GM21619 (cell line): ENCODE measurements around the gene DOK7.

Experiments
- ATAC-seq: cut with Tn5 transposase; IDR thresholded peaks from one replicate; pipeline ENCODE4 v1.9.1; 2021; ENCODE audit not compliant: unreplicated experiment

Gene DOK7, protein sequence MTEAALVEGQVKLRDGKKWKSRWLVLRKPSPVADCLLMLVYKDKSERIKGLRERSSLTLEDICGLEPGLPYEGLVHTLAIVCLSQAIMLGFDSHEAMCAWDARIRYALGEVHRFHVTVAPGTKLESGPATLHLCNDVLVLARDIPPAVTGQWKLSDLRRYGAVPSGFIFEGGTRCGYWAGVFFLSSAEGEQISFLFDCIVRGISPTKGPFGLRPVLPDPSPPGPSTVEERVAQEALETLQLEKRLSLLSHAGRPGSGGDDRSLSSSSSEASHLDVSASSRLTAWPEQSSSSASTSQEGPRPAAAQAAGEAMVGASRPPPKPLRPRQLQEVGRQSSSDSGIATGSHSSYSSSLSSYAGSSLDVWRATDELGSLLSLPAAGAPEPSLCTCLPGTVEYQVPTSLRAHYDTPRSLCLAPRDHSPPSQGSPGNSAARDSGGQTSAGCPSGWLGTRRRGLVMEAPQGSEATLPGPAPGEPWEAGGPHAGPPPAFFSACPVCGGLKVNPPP

DNA sequence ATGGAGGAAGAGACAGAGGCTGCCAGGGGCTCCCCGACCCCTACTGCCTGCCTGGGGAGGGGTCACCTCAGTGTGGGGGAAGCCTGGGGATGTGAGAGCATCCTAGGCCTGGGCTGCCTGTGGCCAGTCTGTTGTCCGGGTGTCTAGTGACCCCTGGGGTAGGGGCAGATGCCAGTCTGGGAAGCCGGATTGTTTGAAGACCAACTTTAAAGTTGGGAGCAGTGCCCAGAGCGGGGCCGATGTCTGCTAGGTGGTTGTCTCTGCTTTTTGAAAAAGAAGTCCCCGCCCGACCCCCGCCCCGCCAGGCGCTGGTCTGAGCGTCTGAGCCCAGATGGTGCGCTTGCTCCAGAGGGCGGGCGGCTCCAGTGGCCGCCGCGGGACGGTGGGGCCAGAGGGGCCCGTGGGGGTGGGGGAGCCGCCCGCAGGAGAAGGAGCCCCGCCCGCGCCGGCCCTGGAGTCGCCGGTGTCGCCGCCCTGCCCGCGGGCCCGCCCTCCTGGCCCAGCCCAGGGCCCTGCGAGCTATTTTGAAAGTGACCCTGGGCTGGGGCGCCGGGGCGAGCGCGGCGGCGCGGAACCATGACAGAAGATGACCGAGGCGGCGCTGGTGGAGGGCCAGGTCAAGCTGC lies at the start of gene DOK7:
Gene DOK7 (plus strand): TSS at position 517 of the 626 bp plus-strand sequence. CDS start 70 bp downstream, at position 587.
- no peak for ATAC-seq

DNA sequence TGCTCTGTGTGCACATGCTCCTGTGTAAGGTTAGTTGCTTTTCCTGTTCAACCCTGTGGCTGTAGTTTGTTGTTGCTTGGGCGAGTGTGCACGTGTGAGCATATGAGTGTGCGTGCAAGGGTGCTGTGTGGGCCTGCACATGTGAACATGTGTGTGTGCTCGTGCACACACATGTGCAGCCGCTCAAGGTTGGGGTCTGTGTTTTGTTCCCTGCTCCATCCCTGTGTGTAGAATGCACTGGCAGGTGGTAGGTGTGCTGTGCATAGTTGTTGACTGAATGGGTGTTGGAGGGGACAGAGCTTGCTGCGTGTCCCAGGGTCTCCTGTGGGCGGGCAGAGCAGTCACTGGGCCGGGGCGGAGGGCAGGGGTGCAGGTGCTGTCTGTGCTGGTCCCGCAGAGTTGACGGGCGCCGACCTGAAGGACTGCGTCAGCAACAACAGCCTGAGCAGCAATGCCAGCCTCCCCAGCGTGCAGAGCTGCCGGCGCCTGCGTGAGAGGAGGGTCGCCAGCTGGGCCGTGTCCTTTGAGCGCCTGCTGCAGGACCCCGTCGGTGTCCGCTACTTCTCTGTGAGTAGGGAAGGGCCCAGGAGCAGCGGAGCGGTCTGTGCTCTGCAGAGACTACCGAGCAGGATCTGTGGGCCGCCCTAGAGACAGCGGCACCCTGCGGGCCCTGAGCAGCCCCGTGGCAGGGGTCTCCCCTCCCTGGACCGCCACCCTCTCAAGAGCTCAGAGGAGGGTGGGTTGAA lies 49.3 kb upstream of the DOK7 start:
- no peak for ATAC-seq

DNA sequence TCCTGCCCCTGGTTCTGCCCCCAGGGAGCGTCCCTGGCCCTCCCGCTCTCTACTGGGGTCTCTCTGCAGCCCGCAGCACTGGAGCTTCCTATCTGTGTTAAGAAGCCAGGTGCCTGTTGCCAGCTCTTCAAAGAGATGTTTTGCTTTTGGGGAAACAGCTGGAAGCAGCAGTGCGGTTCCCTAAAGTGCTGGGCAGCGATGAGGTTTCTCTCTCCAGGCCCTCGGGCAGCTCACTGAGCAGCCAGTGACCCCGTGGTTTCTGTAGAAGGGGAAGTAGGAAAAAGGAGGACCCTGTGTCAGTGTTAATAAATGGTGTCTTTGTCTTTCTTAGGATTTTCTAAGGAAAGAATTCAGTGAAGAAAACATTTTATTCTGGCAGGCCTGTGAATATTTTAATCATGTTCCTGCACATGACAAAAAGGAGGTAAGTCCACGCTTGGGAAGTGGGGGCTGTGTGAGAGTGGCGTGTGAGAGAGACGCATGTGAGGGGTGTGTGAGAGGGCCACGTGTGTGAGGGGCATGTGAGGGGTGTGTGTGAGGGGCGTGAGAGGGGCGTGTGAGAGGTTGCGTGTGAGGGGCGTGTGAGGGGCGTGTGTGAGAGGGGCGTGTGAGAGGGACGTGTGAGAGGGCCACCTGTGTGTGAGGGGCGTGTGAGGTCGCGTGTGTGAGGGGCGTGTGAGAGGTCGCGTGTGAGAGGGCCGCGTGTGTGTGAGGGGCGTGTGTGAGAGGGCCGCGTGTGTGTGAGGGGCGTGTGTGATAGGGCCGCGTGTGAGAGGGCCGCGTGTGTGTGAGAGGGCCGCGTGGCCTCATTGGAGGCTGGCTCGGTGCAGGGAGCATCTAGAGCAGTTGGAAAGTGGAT lies 48.5 kb upstream of the DOK7 start:
- ATAC-seq: no peak

DNA sequence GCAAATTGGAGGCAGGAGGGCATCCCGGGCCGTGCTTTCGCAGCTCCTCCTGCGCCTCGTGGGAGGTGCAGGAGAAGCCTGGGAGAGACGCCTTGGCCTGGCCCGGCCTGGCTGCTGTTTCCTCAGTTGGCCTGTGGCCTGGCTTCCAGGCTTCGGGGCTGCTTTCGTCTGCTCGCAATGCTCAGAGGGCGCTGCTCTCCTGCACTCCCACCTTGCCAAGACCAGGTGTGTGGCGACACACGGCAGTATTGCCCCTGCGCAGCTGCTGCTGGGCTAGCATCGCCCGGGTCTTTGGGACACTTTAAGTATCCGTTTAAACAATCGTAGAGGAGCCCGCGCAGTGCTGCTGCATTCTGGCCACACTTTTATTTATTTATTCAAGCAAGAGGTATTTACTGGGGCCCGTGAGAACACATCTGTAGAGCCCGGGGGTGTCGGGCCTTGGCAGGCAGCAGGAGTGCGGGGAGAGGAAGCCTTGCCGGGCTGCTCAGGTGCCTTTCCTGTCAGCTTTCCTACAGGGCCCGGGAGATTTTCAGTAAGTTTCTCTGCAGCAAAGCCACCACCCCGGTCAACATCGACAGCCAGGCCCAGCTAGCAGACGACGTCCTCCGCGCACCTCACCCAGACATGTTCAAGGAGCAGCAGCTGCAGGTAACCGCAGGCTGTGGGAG lies 47.5 kb upstream of the DOK7 start:
- ATAC-seq: no peak

DNA sequence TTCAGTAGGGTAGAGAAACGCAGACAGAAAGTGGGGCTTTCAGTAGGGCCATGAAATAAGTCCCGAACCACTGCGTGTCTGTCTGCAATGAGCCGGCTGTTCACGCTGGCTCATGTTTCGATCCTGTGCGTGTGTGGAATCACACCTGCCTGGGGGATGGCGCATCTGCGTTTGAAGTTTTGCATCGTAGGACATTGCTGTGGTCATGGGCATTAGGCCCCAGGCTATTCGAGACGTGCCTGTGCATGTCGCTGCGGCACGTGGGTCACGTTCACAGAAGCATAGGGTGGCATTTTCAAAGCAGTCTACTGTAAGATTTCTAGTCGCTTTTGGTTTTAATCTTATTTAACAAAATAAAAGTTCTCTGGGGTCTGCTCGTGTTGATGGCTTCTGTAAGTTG lies 46.8 kb upstream of the DOK7 start:
- no peak for ATAC-seq

DNA sequence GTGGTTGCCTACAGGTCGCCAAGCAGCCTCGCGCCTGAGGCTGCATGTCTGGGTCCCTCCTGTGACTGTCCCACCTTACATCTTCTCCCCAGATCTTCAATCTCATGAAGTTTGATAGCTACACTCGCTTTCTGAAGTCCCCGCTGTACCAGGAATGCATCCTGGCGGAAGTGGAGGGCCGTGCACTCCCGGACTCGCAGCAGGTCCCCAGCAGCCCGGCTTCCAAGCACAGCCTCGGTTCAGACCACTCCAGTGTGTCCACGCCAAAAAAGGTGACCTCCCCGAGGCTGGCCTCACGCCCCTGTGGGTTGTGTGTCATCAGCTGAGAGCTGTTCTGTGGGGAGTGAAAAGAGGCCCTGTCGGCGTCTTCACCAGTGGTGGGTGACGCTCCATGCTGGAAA lies 46.3 kb upstream of the DOK7 start:
- ATAC-seq: no peak

DNA sequence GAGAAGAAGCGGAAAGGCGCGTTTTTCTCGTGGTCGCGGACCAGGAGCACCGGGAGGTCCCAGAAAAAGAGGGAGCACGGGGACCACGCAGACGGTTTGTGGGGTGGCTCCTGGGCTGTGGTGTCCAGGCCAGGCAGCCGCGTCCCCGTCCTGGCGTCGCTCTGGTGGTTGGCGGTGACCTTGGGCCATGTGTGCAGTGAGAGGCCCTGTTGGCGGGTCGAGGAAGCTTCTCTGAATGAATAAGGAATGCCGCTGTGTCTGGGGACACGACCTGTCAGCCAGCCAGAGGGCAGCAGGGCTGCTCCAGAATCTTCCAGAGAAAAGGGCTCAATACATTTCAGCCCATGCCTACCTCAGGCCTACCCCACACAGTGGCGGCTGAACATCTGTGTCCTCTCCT lies 45.7 kb upstream of the DOK7 start:
- ATAC-seq: no peak

DNA sequence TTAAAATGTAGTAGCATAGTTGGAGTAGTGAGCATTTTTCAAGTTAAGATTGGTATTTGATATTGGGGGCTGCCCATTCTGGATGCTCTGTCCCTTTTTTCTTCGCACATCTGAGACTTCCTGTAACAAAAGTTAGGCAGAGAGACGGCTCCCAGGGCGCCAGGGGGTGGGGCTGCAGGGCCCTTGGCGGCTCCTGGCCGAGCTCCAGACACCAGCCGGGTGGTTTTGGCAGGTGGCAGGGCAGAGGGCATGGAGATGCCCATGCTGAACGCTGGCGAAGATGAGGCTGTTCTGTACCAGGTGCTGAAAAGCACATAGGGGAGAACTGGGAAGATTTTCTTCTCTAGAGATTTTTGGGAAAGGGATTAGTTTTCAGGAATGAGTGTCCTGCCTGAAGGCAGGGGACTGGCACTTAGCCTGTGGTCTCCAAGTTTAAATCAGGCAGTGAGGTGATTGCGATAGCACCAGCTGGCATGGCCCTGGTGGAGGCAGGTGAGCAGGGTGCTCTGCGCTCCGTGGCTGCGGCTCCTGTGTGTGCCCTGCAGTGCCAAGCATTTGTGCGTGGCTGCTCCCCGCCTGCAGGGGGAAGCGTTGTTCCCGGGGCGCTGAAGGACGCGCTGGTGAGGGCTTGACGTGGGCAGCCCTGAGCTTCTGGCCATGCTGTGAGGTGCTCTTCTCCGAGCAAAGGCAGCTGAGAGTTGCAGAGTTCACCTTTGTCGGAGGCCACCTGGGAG lies 44.9 kb upstream of the DOK7 start:
- ATAC-seq: no peak

DNA sequence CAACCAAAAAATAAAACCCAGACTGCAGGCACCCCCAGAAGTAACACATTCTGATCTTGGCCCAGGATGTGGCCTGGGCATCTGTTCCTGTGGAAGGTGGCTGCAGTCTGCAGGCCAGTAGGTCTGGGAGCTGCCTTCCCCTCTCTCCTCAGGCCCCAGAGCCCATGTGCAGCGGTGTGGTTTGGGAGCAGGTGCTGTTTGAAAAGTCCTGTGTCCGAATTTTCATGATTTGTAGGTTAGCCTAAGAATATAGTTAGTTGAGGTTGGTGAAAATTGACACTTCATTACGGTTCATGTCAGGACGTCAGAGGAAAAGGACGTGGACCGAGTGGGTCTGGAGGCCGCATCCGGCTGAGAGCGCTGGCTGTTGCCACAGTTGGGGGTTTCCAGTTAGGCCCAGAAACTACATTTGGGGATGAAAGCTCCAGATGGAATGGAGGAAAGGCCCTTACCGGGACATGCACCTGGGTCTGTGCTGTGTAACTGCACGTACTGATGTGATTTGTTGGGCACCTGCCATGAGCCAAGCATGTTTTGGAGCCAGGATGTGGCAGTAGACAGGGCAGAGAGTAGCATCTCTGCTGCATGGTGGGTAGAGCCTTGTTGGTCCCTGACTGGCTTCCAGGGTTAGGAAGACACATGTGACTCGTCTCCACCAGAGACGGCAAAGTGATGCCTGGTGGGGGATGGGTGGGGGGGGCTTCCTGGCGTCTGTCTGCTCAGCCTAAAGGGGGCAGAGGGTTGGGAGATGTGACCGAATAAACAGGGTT lies 43.1 kb upstream of the DOK7 start:
- no peak for ATAC-seq

DNA sequence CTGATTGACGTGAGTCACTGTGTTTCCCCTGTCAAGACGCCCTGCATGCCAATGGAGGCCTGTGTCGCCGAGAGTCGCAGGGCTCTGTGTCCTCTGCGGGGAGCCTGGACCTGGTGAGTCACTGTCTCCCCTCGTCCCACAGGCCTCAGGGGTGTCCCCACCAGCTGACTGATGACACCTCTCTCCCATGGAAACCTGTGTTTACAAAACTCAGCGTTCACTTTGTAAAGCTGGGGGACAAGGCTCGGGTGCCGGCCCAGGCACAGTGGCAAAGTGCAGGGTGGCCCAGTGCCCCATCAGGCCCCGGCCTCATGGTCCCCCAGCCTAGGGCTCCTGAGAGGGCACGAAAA lies 42.5 kb upstream of the DOK7 start:
- no peak for ATAC-seq

DNA sequence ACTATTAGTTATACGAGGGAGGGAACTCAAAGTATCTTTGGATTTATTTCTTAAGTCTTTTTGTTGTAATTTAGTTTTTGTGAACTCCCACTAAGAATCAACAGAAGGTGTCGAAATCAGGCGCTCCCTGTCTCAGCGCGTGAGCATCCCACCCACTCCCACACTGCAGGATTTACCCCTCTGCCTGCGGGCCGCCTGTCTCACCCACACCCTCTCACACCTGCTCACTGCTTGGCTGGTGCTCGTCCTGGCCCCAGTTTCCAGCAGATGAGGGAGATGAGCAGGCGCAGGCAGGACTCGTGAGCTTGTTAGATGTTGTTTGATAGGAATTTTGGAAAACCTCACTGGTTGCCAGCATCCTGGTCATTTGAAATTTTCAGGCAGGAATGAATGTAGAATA lies 42.1 kb upstream of the DOK7 start:
- ATAC-seq: no peak

DNA sequence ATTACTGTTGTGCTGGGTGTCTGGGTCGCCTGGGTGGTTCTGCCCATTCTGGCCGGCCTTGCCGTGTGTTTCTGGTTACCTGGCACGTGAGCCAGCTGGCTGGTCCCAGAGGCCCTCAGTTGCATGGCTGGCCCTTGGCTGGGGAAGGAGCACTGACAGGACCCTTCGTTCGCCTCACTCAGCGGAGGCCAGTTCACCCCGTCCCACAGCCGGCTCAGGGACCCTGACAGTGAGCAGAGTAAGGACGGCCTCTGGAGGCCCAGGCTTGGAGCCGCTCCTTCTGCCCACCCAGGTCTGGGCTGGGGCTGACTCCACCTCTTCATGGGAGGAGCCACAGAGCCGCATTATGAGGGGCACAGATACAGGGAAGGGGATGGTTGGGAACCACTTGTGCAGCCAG lies 41.6 kb upstream of the DOK7 start:
- ATAC-seq: no peak

DNA sequence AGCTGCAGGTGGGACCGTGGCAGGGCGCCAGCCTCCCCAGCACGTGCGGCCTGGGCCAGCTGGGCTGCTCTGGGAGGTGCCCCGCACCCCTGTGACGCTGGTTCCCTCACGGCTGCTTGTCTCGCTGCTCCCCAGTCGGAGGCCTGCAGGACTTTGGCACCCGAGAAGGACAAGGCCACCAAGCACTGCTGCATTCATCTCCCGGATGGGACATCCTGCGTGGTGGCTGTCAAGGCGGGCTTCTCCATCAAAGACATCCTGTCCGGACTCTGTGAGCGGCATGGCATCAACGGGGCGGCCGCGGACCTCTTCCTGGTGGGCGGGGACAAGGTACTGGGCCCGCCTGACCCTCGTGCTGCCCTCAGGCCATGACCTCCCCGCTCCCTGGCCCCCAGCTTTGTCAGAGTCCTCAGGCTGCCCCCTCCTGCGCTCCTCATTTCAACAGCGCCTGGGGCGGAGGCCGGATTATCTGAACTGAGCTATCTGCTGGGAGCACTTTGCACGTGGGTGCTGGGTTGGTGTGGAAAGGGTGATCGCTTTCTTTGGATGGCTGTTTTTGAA lies 40.8 kb upstream of the DOK7 start:
- ATAC-seq: no peak

DNA sequence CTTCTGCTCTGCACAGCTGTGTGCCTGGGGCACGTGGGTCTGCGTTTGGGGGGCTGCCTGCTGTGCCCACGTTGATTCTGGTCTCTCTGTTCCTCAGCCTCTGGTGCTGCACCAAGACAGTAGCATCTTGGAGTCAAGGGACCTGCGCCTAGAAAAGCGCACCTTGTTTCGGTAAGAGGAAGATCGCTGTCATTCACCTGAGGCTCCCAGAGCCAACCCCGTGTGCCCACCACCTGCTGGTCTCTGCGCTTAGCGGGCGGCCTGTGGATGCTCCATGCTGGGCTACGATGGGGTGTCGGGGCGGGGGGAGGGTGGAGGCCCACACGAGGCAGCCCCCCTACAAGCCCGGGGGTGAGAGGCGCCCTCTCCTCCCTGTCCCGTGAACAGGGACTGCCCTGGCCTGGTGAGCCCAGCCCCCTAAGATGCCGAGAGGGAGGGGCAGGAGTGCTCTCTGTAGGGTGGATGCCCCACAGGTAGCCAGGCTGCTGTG lies 40.3 kb upstream of the DOK7 start:
- no peak for ATAC-seq

DNA sequence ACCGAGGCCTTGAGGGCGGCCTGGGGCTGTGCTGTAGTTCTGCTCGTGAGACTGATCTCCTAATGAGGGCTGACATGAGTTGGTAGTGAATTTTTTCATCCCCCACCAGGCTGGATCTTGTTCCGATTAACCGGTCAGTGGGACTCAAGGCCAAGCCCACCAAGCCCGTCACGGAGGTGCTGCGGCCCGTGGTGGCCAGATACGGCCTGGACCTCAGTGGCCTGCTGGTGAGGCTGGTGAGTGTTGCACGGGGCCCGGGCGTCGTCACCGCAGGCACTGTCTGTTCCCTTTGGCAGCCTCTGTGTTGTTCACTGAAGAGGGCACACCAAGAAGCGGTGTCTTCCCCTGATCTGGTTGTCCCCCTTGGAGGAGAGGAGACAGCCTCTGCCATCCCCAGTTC lies 39.7 kb upstream of the DOK7 start:
- ATAC-seq: no peak

DNA sequence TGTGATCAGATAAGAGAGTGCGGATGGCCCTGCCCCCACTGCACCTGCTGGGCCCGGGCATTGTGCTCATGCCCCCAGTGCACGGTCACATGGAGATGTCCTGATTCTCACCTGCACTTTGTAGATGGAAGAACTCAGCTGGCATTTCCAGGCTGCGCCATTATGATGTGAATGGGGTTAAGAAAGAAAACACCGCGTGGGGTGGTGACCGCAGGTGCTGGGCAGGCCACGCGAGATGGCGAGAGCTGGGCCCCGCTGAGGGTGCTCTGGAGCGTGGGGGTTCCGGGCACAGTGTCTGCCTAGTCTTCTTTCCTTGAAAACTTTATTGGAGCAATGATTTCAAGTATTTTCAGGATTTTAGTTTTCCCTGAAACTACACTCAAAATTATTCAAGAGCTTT lies 39.2 kb upstream of the DOK7 start:
- ATAC-seq: no peak

DNA sequence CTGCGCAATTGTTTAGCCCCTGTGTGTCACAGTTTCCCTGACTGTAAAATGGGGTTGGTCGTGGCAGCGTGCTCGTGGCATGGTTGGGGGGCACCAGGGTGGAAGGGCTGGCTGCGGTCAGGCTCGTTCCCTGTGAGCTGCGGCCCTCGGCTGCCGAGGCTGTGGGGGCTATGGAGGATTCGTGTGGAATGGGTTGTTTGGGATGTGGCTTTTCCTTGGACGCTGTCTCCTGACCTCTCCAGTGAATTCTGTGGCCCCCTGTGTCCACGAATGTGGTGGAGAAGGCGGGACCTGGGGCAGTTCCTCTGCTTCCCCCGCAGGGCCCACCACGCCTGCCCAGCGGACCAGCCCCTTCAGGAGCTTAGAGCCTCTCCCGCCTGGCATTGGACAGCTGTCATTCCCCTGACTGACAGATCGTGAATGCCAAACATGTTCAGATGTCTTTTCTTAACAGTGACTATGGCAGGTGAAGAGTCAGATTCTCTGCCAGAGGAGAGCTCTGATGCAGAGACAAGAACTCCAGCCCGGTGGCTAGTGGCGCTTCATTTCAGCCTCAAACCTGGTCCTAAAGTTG lies 38.5 kb upstream of the DOK7 start:
- ATAC-seq: no peak

DNA sequence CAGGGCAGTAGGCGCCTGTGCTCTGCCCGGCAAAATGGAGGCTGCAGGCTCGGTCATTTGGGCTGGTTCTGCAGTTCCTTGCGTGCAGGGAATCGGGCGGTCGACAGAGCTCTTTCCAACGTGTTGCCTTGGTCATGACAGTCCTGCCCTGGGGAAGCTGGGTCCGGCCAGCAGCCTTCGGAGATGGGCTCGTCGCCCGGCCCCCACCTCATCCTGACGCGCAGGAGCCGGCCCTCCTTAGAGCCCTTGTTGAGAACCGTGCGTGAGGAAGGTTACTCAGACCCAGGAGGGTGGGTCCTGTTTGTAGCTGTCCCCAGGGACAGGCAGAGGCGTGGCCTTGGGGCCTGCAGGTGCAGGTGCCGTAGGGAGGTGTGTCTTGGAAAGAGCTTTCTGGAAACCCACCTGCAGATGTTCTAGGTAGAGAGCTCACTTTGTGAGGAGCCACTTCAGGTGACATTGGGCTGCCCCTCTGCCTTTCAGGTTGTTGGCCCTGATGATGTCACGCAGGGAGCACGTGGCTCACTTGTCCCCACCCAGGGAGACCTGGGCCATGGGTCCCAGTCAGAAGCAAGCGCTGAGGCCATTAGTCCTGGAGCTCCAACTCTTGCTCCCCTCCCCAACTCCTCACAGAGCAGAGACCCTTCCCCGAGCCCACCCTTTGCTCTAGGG lies 36.5 kb upstream of the DOK7 start:
- ATAC-seq: no peak
